SK-N-SH treated with all-trans-retinoic acid at 6 μM for 48 hours (cell line): ENCODE measurements around the gene CDIPT.

Experiments
- ARNTL ChIP-seq: fragments of 450-650 bp; formaldehyde crosslinking; IDR thresholded peaks from 2 replicates; pipeline ENCODE4 v1.5.0; 2020; ENCODE audit warnings: low read depth, mild to moderate bottlenecking, moderate library complexity, borderline replicate concordance
- CREB5 ChIP-seq: fragments of 250-450 bp; sonication (Bioruptor Pico); IDR thresholded peaks from 2 replicates; pipeline ENCODE4 v1.5.1; 2020; ENCODE audit warnings: low read depth, mild to moderate bottlenecking, moderate library complexity
- CSDC2 ChIP-seq: fragments of 250-450 bp; sonication (Bioruptor Pico); IDR thresholded peaks from 2 replicates; pipeline ENCODE4 v1.5.0; 2020; ENCODE audit warnings: mild to moderate bottlenecking, moderate library complexity
- OSR1 ChIP-seq: fragments of 250-450 bp; sonication (Bioruptor Pico); IDR thresholded peaks from 2 replicates; pipeline ENCODE4 v1.8.0; 2022; ENCODE audit warnings: moderate library complexity, mild to moderate bottlenecking, inconsistent platforms
- PATZ1 ChIP-seq: fragments of 250-450 bp; sonication (Bioruptor Pico); IDR thresholded peaks from 2 replicates; pipeline ENCODE4 v1.8.0; 2020; ENCODE audit warnings: mild to moderate bottlenecking, moderate library complexity, borderline replicate concordance
- POU6F1 ChIP-seq: fragments of 250-450 bp; sonication (Bioruptor Pico); IDR thresholded peaks from 2 replicates; pipeline ENCODE4 v1.8.0; 2021; ENCODE audit warnings: low read depth, mild to moderate bottlenecking, moderate library complexity, borderline replicate concordance
- SNAI2 ChIP-seq: fragments of 250-450 bp; sonication (Bioruptor Pico); IDR thresholded peaks from 2 replicates; pipeline ENCODE4 v1.5.0; 2020; ENCODE audit warnings: mild to moderate bottlenecking, moderate library complexity
- ZC3H10 ChIP-seq: fragments of 250-450 bp; sonication (Bioruptor Pico); IDR thresholded peaks from 2 replicates; pipeline ENCODE4 v1.5.1; 2021; ENCODE audit warnings: mild to moderate bottlenecking, moderate library complexity

GRCh38 chr16:29873319-29873718 lies 10.3 kb upstream of the CDIPT start:
- TF ChIP-seq ZC3H10 (no peak), CSDC2 (CRISPR knock-in tag) (no peak), OSR1 (no peak), ARNTL (CRISPR knock-in tag) (no peak), SNAI2 (CRISPR knock-in tag) (no peak), PATZ1 (CRISPR knock-in tag) (no peak), POU6F1 (CRISPR knock-in tag) (no peak), CREB5 (CRISPR knock-in tag) (no peak)
